GM12873 (cell line): ENCODE measurements around the gene NTRK3.

Source experiments
- TF ChIP-seq, protein P1 (sequence below): IDR thresholded peaks from 2 replicates; pipeline ENCODE4 v1.5.1; 2012; ENCODE audit warnings: low read depth, mild to moderate bottlenecking, moderate library complexity, low read length, control low read depth; ENCODE audit not compliant: insufficient read depth; ENCODE audit errors: missing control alignments

Gene NTRK3

DNA sequence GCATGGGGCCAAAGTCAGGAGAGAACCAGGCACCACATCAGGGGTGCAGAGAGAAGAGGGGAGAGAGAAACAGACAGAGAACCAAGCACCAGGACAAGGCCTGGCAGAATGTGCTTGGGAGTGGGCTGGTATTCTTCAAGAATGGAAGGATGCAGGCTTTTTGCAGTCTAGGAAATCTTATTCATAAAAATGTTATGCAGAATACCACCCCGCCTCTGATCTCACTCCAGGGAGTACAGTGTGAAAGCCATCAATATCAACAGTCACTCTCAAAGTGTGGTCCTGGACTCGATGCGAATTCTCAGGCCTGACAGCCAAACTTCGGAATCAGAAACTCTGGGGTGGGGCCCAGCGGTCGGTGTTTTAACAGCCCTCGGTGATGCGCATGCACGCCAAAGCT is 16.9 kb downstream of the NTRK3 start:
- TF ChIP-seq, protein P1, sequence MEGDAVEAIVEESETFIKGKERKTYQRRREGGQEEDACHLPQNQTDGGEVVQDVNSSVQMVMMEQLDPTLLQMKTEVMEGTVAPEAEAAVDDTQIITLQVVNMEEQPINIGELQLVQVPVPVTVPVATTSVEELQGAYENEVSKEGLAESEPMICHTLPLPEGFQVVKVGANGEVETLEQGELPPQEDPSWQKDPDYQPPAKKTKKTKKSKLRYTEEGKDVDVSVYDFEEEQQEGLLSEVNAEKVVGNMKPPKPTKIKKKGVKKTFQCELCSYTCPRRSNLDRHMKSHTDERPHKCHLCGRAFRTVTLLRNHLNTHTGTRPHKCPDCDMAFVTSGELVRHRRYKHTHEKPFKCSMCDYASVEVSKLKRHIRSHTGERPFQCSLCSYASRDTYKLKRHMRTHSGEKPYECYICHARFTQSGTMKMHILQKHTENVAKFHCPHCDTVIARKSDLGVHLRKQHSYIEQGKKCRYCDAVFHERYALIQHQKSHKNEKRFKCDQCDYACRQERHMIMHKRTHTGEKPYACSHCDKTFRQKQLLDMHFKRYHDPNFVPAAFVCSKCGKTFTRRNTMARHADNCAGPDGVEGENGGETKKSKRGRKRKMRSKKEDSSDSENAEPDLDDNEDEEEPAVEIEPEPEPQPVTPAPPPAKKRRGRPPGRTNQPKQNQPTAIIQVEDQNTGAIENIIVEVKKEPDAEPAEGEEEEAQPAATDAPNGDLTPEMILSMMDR = no peak

GRCh38 chr15:88238618-88239430 is 17.7 kb downstream of the NTRK3 start:
- TF ChIP-seq, protein P1 = no peak

DNA sequence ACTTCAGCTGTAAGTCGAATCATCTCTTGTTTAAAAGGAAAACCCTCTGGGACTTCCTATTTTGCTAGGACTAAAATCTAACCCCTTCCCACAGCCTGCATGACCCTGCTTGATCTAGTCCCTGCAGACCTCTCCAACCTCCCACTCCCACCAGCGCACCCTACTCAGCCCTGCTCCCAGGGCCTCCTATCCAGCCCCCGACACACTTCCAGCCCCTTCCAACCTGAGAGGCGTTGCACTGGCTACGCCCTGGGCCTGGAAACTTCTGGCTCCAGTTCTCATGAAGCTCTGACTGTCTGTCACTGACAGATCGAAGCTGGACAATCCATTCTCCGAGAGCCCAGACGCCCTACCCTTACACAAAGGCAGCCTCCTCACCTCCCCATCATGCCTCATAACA is 21.8 kb downstream of the NTRK3 start:
- TF ChIP-seq, protein P1 = no peak

DNA sequence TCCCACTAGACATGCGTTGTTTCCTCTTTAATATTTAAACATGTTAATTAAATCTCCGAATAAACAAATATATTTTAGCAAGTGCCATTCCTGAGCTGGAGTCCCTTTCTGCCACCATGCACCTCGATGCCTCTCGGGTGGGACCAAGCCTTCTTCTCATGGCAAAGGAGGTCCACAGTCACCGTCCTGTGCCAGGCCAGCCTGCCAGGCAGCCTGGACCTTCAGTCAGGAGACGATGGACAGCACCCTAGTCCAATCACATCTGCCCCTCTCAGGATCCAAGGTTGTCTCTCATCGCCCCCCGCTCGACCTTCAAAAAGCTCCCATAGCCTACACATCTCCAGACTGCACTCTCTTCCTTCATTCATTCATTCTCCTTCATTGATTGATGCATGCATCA is 22.6 kb downstream of the NTRK3 start:
- TF ChIP-seq, protein P1 = no peak

DNA sequence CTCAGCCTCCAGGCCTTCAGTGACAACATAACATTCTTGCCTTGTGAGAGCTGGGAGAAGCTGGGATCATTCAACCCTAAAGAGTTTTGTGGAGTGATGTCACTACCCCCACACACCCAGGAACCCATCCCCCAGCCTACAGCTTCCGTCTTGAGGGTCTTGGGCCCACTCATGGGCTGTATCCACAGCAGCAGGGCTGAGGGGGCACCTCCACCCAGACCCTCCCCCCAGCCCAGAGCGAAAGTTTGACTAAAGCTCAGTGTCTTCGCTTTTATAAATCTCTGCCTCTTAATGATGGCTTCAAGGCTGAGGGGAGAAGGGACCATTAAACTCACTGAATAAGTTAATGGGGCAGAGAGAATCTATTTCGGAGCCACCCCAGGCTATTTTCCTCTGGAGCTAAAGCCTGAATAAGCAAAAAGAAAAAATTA is 23.8 kb downstream of the NTRK3 start:
- TF ChIP-seq, protein P1 = no peak

DNA sequence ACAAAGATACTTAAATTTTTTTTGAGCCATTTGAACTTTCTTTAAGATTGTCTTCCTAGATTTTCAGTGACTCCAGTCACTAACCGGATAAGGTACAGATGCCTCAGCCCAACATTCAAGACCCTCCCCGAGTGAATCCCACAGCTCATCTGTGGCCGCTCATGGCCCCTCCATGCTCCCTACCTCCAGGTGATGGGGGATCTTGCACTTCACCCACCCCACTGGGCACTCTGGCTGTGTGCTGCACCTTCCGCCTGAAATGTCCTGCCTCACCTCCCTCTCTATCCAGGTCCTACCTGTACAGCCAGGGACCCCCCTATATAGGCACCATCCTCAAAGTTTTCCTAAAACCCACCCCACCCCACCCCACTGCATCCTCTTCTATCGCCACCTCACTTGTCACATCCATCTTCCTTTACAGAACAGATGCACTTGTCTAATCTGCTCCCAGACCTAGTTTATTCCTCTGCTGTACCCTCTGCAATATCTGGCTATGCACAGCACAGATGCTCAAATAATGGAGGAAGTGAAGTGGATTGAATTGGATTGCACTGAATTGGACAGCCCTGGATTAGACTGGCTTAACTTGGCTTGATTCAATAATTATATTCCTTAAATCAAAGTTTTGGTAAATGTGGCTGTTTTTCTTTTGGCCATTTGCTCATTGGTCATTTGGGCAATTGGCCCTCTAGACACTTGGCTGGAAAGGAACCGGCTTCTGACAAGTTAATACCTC is 24.5 kb downstream of the NTRK3 start:
- TF ChIP-seq, protein P1 = no peak

DNA sequence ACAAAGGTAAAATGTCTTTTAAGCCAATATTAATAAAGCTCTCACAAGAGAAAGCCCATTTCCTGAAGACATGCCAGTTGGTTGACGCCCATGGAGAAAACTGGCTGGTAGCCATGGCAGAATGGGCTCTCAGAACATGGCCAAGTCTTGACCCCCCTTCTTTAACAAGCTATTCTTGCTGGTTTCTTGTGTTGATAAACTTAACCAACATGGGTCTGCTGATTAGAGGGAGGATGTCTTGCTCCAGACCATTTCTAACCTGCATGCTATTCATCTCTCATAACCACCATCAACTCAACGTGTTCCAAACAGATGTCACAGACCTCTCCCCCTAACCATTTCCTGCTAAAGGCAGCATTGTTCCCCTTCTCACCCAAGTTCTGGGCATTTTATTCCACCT is 25.7 kb downstream of the NTRK3 start:
- TF ChIP-seq, protein P1 = no peak
